ENCODE measurements around the gene SLC66A1.

- TF ChIP-seq CTCF (IDR thresholded peaks at IDR 0.05) (no peak), POLR2A (IDR thresholded peaks at IDR 0.05) (no peak), POLR2AphosphoS5 (IDR thresholded peaks at IDR 0.05) (no peak)
Measured at GRCh38 chr1:19310061-19310460, 2.1 kb upstream of the SLC66A1 start.

Data from suprapubic skin (tissue), 4 donors.